Measurements from ENCODE around the gene ENO3. TPM values are rescaled to one million over a fixed set of nuclear protein-coding genes. Genes with fewer than 3 reads are reported as not detected.
A peak's percentile ranks its signal among the peaks of the same experiment; 100 is the strongest.

Gene ENO3
- total RNA-seq, 2 experiments from 2014 or later, result 17.2 to 20.5 TPM

DNA sequence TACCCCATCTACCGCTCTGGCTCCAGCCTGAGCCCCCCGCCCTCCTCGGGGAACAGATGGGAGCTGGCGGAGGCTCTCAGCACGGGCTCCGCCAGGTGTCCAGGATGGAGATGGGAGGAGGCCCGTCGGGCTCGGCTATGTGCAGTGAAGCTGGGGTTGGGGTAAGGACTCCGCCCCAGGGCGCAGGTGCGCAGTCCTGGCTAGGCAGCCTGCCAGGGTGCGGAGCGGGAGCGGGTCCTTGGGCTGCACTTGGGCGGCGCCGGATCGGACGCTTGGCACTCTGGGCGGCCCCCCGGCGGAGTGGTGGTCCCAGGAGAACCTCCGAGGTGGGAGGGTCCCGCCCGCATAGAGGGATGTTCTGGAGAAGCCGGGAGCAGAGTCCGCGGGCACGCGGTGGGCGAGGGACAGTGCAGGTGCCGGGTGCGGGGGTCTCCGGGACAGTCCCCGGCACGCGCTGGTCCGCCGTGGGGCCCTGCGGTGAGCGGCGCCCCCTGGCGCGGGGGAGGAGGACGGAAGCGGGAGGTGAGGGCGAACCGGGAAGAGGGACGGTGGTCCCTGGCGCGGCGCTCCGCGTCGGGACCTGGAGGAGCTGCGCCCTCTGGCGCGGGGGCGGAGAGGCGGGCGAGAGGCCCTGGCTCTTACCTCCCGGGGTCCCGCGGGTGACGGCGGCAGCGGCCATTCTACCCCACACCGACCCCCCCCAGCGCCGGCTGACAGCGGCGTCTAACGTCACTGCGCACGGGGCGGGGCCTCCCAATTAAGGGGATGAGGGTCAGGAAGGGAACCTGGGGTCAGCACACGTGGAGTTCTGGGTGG lies 36.2 kb downstream of the ENO3 start, which contains the start of gene CAMTA2:
Gene CAMTA2, minus strand, starts transcription at position 725 of the 816 bp plus-strand sequence. CDS start 1,453 bp downstream, outside the sequence.
- peak within 1 kb of the TSS; percentile 94 for H3K4me3 Mint-ChIP-seq
- H3K36me3 Mint-ChIP-seq (ENCODE audit: low read depth), result peaks cover 41% of the 10 kb centered on the region
- no peaks in the 10 kb centered on the region for H3K27me3 Mint-ChIP-seq
- Histone ChIP-seq H3K36me3 (ENCODE audit: insufficient read depth, low read length) (peaks cover 16% of the 10 kb centered on the region), H3K4me3 (ENCODE audit: low read length) (peak within 1 kb of the TSS; percentile 99), H3K27ac (ENCODE audit: low read depth in 1 of 2, low read length in 2 of 2) (peak within 1 kb of the TSS; percentile 90 to 92), H3K9me3 (ENCODE audit: control insufficient read depth in 1 of 2, insufficient read depth in 1 of 2, low read length in 2 of 2) (no peaks in the 10 kb centered on the region), H3K4me1 (ENCODE audit: insufficient read depth, low read length) (peaks cover 36% of the 10 kb centered on the region), H3K27me3 (ENCODE audit: control insufficient read depth in 1 of 2, insufficient read depth in 2 of 2, low read length in 2 of 2) (no peaks in the 10 kb centered on the region)
- TF ChIP-seq, protein P1, sequence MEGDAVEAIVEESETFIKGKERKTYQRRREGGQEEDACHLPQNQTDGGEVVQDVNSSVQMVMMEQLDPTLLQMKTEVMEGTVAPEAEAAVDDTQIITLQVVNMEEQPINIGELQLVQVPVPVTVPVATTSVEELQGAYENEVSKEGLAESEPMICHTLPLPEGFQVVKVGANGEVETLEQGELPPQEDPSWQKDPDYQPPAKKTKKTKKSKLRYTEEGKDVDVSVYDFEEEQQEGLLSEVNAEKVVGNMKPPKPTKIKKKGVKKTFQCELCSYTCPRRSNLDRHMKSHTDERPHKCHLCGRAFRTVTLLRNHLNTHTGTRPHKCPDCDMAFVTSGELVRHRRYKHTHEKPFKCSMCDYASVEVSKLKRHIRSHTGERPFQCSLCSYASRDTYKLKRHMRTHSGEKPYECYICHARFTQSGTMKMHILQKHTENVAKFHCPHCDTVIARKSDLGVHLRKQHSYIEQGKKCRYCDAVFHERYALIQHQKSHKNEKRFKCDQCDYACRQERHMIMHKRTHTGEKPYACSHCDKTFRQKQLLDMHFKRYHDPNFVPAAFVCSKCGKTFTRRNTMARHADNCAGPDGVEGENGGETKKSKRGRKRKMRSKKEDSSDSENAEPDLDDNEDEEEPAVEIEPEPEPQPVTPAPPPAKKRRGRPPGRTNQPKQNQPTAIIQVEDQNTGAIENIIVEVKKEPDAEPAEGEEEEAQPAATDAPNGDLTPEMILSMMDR (IDR thresholded peaks at IDR 0.05), result peak; percentile 91
- intact Hi-C loops (cut with DNase I, micrococcal nuclease), result loop anchor here (1.0 to 10.0 kb wide), 6 partner anchors 10 to 208 kb away; partner anchors contain the start of genes INCA1 (in 1 of the 2), KIF1C (in 1 of the 2), RNF167 (in 1 of the 2) and SLC25A11 (in 1 of the 2)
- peaks cover 40% of the 10 kb centered on the region for H3K4me1 Mint-ChIP-seq (ENCODE audit: low read depth)
- no peaks in the 10 kb centered on the region for H3K9me3 Mint-ChIP-seq
- ATAC-seq (ENCODE audit: poor library complexity), result peak; percentile 90
- DNase-seq, result peak; percentile 74 to 92 (median 86)
- CTCF ChIA-PET, result interaction anchor here (1.4 to 2.3 kb wide), 9 partner anchors 11 to 88 kb away, joined by 3 to 12 read pairs (median 4); partner anchors contain the start of genes C17orf107, CHRNE, INCA1 and KIF1C
- POLR2A ChIA-PET, result interaction anchor here (0.6 to 4.1 kb wide), 16 partner anchors 10 to 197 kb away, joined by 3 to 50 read pairs (median 4); partner anchors contain the start of genes C17orf107, INCA1, KIF1C and PFN1
- peak within 1 kb of the TSS; percentile 87 for H3K27ac Mint-ChIP-seq

DNA sequence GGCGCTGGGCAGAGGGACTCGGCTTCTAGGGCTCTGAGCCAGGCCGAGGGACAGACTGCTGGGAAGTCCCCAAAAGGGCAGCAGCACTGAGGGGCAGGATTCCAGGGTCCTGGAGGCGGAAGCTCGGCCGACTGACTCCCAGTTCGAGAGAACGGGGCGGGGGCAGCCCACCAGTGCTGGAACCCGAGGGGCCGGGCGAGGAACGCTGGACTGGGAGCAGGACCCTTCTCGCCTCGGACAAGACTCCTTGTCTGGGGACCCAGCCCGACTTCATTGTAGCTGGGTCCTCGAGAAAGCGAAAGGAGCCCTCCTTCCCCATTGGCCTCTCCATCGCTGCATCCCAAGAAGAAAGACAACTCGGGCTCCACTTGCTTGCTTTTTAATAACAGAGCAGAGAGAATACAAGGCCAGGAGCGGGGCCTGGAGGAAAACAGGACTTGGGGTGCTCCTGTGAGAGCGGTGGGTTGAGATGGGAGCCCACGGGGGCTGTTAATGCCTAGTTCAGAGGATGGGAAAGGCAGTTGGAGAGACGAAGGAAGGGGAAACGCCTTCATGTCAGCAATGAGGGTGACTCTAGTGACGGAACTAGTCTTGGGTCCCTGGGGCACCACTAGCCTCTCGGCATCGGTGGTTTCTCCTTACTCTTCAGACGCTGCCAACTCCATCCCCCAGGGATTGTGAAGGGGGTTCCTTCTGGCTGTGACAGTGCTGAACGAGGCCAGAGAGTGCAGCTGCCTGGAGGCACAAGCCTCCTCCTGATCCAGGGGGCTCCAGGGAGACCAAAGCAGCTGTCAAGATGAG lies 37.0 kb downstream of the ENO3 start:
- peaks cover 33% of the 10 kb centered on the region for H3K36me3 Mint-ChIP-seq (ENCODE audit: low read depth)
- H3K36me3 ChIP-seq (ENCODE audit: insufficient read depth, low read length), result peaks cover 8% of the 10 kb centered on the region
- H3K4me1 Mint-ChIP-seq (ENCODE audit: low read depth), result peaks cover 40% of the 10 kb centered on the region
- no peaks in the 10 kb centered on the region for H3K9me3 Mint-ChIP-seq
- H3K27ac Mint-ChIP-seq, result peak overlapping the region; percentile 87
- ATAC-seq (ENCODE audit: poor library complexity), result peak; percentile 22
- intact Hi-C loops (cut with DNase I, micrococcal nuclease), result loop anchor here (1.0 to 10.0 kb wide), 6 partner anchors 9 to 207 kb away; partner anchors contain the start of genes INCA1 (in 1 of the 2), KIF1C (in 1 of the 2), RNF167 (in 1 of the 2) and SLC25A11 (in 1 of the 2)
- H3K4me3 ChIP-seq (ENCODE audit: low read length), result peak overlapping the region; percentile 99
- CTCF ChIA-PET, result interaction anchor here (1.4 to 2.3 kb wide), 8 partner anchors 10 to 87 kb away, joined by 3 to 12 read pairs (median 4); partner anchors contain the start of genes CHRNE, INCA1, KIF1C and RNF167
- no peaks in the 10 kb centered on the region for H3K9me3 ChIP-seq (ENCODE audit: control insufficient read depth in 1 of 2, insufficient read depth in 1 of 2, low read length in 2 of 2)
- POLR2A ChIA-PET, result interaction anchor here (0.6 to 4.1 kb wide), 13 partner anchors 8 to 88 kb away, joined by 3 to 50 read pairs (median 6); partner anchors contain the start of genes C17orf107, INCA1, KIF1C and RNF167
- H3K27me3 ChIP-seq (ENCODE audit: control insufficient read depth in 1 of 2, insufficient read depth in 2 of 2, low read length in 2 of 2), result no peaks in the 10 kb centered on the region
- no peaks in the 10 kb centered on the region for H3K27me3 Mint-ChIP-seq
- TF ChIP-seq, protein P1 (IDR thresholded peaks at IDR 0.05), result no peak
- H3K27ac ChIP-seq (ENCODE audit: low read depth in 1 of 2, low read length in 2 of 2), result peak overlapping the region; percentile 90 to 92
- peak overlapping the region; percentile 94 for H3K4me3 Mint-ChIP-seq
- H3K4me1 ChIP-seq (ENCODE audit: insufficient read depth, low read length), result peaks cover 36% of the 10 kb centered on the region
- no peak for DNase-seq

DNA sequence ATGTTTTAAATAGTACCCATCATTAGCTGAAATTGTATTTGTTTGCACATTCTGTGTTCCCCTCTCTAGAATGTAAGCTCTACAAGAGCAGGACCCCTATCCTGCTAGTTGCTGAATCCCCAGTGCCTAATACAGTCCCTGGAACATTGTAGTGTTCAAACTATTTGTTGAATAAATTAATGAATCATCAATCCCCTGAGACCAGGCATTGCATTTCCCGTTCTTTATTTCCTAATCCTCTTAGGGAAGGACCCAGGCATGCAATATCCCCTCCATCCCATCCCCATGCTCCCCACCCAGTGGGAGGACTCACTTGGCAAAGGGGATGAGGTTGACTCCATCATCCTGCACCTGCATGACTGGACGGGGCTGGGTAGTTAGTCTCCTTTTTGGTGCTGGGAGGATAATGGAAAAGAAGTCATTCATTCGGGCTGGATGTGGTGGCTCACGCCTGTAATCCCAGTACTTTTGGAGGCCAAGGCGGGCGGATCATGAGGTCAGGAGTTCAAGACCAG lies 43.2 kb downstream of the ENO3 start:
- Histone ChIP-seq H3K9me3 (ENCODE audit: control insufficient read depth in 1 of 2, insufficient read depth in 1 of 2, low read length in 2 of 2) (no peaks in the 10 kb centered on the region), H3K4me1 (ENCODE audit: insufficient read depth, low read length) (peaks cover 23% of the 10 kb centered on the region), H3K27ac (ENCODE audit: low read depth in 1 of 2, low read length in 2 of 2) (no peak overlapping the region), H3K36me3 (ENCODE audit: insufficient read depth, low read length) (no peaks in the 10 kb centered on the region), H3K4me3 (ENCODE audit: low read length) (no peak overlapping the region), H3K27me3 (ENCODE audit: control insufficient read depth in 1 of 2, insufficient read depth in 2 of 2, low read length in 2 of 2) (no peaks in the 10 kb centered on the region)
- no peak for ATAC-seq (ENCODE audit: poor library complexity)
- H3K27ac Mint-ChIP-seq, result no peak overlapping the region
- CTCF ChIA-PET, result interaction anchor here (0.7 kb wide), 1 partner anchor 91 kb away, joined by 3 read pairs; no protein-coding TSS in a partner anchor
- no peak overlapping the region for H3K4me3 Mint-ChIP-seq
- no peak for DNase-seq
- intact Hi-C loops (cut with DNase I, micrococcal nuclease), result no loop called here
- POLR2A ChIA-PET, result no interaction called here
- peaks cover 8% of the 10 kb centered on the region for H3K36me3 Mint-ChIP-seq (ENCODE audit: low read depth)
- no peaks in the 10 kb centered on the region for H3K9me3 Mint-ChIP-seq
- no peaks in the 10 kb centered on the region for H3K27me3 Mint-ChIP-seq
- TF ChIP-seq, protein P1 (IDR thresholded peaks at IDR 0.05), result no peak
- peaks cover 28% of the 10 kb centered on the region for H3K4me1 Mint-ChIP-seq (ENCODE audit: low read depth)
